Glutamatergic neuron (in vitro differentiated cells): ENCODE results near the gene INPP5B. TPM values are rescaled to one million over a fixed set of nuclear protein-coding genes. Genes with fewer than 3 reads are reported as not detected.
"Not testable (repeated sequence)": the region's sequence is repeated elsewhere in the genome, so short reads cannot be mapped to it uniquely, and the experiment has no call there.

Experiments
- DNase-seq: peaks from one replicate; pipeline ENCODE4 v3.0.0; 2022
- H3K27ac Mint-ChIP-seq: one replicate; pipeline ENCODE4 v1.8.0; 2020; ENCODE audit warnings: mild to moderate bottlenecking, mixed read lengths, inconsistent platforms; ENCODE audit not compliant: unreplicated experiment
- H3K27me3 Mint-ChIP-seq: one replicate; pipeline ENCODE4 v1.8.0; 2020; ENCODE audit warnings: mild to moderate bottlenecking, moderate library complexity, mixed read lengths, inconsistent platforms; ENCODE audit not compliant: unreplicated experiment
- H3K36me3 Mint-ChIP-seq: one replicate; pipeline ENCODE4 v1.8.0; 2020; ENCODE audit warnings: mild to moderate bottlenecking, mixed read lengths, inconsistent platforms; ENCODE audit not compliant: unreplicated experiment
- H3K4me1 Mint-ChIP-seq: one replicate; pipeline ENCODE4 v1.8.0; 2020; ENCODE audit warnings: mild to moderate bottlenecking, low read depth, mixed read lengths, inconsistent platforms; ENCODE audit not compliant: unreplicated experiment
- H3K4me3 Mint-ChIP-seq: one replicate; pipeline ENCODE4 v1.8.0; 2020; ENCODE audit warnings: mild to moderate bottlenecking, mixed read lengths, inconsistent platforms; ENCODE audit not compliant: unreplicated experiment
- H3K9me3 Mint-ChIP-seq: one replicate; pipeline ENCODE4 v1.8.0; 2020; ENCODE audit warnings: mild to moderate bottlenecking, moderate library complexity, mixed read lengths, inconsistent platforms; ENCODE audit not compliant: unreplicated experiment
- total RNA-seq: library from RNA; stranded (reverse); fragmentation: NEBNext Ultra II Directional; extraction: Animal tissue kit (Norgen Biotek cat#: 25700); gene quantifications from one replicate; pipeline ENCODE4 v1.2.1, GENCODE V29; 2021; ENCODE audit not compliant: unreplicated experiment
- TF ChIP-seq, protein P1 (sequence below): fragments of 200-600 bp; sonication (generic); IDR thresholded peaks from one replicate; pipeline ENCODE4 v1.5.0; 2021; ENCODE audit not compliant: partially characterized antibody, unreplicated experiment

INPP5B gene
- total RNA-seq, 1 donor from 2014 or later, result 19.3 TPM

DNA sequence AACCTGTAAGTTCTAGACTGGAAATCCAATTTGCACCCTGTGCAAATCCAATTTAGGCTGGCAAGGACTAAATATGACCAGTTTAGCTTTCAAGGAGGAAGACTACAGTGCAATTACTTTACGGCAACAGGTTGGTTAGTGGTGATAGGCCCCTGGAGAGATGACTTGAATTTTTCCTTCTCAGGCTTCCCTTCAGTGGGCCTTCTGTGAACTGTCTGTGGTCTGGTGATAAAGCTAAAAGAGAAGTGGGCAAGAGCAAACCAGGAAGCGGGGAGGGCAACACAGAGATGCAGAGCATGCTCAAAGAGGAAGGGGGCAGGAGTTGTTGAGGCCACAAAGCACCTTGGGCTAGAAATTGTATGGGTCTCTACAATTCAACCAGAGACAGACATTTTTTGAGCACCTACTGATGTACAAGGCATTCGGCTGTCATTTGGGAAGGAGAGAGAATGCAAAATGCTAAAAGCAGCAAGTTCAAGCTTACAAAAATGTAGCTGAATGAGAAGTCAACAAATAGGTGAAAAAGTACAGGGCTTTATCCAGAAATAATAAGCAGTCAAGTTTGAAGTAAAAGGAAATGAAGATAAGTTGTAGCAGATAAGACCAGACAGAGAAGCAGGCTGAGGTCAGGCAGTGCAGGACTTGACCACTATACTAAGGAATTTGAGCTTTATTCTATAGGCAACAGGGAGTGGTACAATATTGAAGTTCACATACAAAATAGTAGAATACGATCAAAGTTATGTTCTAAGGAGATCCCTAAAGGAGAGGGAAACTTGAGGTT lies 23.9 kb downstream of the INPP5B start:
- no peak overlapping the region for H3K27ac Mint-ChIP-seq
- H3K4me3 Mint-ChIP-seq, result no peak overlapping the region
- no peaks in the 10 kb centered on the region for H3K4me1 Mint-ChIP-seq
- no peaks in the 10 kb centered on the region for H3K9me3 Mint-ChIP-seq
- TF ChIP-seq, protein P1, sequence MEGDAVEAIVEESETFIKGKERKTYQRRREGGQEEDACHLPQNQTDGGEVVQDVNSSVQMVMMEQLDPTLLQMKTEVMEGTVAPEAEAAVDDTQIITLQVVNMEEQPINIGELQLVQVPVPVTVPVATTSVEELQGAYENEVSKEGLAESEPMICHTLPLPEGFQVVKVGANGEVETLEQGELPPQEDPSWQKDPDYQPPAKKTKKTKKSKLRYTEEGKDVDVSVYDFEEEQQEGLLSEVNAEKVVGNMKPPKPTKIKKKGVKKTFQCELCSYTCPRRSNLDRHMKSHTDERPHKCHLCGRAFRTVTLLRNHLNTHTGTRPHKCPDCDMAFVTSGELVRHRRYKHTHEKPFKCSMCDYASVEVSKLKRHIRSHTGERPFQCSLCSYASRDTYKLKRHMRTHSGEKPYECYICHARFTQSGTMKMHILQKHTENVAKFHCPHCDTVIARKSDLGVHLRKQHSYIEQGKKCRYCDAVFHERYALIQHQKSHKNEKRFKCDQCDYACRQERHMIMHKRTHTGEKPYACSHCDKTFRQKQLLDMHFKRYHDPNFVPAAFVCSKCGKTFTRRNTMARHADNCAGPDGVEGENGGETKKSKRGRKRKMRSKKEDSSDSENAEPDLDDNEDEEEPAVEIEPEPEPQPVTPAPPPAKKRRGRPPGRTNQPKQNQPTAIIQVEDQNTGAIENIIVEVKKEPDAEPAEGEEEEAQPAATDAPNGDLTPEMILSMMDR, result no peak
- H3K27me3 Mint-ChIP-seq, result no peaks in the 10 kb centered on the region
- DNase-seq, result no peak
- H3K36me3 Mint-ChIP-seq, result no peaks in the 10 kb centered on the region

DNA sequence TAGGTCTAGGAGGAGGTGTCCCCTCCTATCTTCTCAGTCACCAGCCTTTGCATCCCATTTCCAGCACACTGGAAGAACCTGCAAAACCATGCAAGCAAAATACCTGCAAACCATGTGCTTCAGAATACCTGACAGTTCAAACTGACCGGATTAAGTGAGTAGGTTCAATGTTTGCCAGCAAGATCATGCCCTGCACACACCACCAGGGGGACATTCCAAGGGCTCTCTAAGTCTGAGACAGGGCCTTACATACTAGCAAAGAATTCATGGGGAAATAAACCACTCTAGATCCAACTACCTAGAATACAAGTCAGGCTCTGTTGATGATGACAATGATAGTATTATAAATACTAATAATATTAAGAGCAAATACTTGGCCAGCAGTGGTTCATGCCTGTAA lies 27.6 kb downstream of the INPP5B start:
- H3K36me3 Mint-ChIP-seq, result no peaks in the 10 kb centered on the region
- peak; percentile 27 for DNase-seq
- H3K4me1 Mint-ChIP-seq, result no peaks in the 10 kb centered on the region
- no peak overlapping the region for H3K4me3 Mint-ChIP-seq
- no peaks in the 10 kb centered on the region for H3K27me3 Mint-ChIP-seq
- TF ChIP-seq, protein P1, result peak; percentile 43
- no peaks in the 10 kb centered on the region for H3K9me3 Mint-ChIP-seq
- H3K27ac Mint-ChIP-seq, result no peak overlapping the region

DNA sequence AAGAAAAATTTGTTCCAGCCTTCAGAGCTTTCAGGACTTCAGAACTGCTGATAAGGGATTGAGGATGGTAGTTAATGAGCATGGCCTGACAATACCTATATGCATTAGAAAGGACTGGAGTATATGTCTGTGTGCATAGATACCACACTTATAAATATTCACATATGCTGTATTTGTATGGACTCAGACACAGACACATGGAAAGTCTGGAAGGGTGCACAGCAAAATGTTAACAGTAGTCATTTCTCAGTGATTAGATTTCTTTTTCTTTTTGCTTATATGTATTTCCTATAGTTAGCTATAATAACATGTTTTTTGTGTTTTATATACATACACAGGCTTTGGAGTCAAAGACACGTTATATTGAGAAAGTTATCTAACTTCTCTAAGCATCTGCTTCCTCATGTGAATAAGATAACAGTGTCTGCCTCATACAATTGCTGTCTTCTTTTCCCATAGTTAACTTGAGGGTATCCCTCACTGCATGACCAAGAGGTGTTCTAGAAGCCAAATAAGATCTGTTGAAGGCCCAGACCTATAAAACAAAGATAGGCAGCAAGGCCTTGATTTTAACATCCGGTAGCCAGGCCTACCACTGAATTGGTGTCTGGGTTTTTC lies 31.3 kb downstream of the INPP5B start:
- TF ChIP-seq, protein P1, result no peak
- Mint-ChIP-seq H3K4me1 (no peaks in the 10 kb centered on the region), H3K4me3 (no peak overlapping the region), H3K27me3 (no peaks in the 10 kb centered on the region), H3K9me3 (no peaks in the 10 kb centered on the region), H3K27ac (no peak overlapping the region), H3K36me3 (no peaks in the 10 kb centered on the region)
- DNase-seq, result no peak

DNA sequence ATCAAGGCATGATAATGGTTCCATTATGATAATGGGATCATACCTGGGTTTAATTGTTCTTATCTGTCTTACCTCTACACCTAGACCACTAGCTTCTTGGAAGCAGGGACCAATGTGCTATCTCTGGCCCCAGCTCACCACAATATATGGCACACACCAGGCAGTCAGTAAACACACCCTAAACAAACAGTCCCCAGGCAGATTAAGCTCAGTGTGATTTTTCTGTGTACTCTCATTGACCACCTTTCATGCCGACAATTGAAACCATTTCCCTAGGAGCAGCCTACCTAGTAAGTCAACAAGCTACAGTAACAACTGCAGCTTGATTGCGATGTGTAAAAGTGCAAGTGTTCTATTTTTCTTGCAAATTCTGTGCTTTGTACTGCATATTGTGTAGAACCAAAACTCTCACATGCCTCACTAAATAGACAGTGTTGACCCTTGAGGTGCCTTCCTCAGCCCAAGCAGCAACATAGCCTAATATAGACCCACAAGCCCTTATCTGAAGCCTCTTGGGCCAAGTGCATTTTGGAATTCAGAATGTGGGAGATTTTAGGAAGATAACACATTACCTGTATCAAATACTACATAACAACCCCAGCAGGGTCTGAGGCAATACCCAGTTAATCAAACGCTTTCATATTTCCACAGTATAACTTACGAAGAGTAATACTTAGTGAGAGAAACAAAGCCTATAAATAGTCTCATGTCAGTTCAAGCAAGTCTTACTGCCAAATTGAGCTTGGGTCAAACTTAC lies 32.0 kb downstream of the INPP5B start:
- no peaks in the 10 kb centered on the region for H3K9me3 Mint-ChIP-seq
- H3K4me1 Mint-ChIP-seq, result no peaks in the 10 kb centered on the region
- H3K27ac Mint-ChIP-seq, result no peak overlapping the region
- no peaks in the 10 kb centered on the region for H3K27me3 Mint-ChIP-seq
- H3K36me3 Mint-ChIP-seq, result no peaks in the 10 kb centered on the region
- H3K4me3 Mint-ChIP-seq, result no peak overlapping the region
- TF ChIP-seq, protein P1, result no peak
- DNase-seq, result no peak

DNA sequence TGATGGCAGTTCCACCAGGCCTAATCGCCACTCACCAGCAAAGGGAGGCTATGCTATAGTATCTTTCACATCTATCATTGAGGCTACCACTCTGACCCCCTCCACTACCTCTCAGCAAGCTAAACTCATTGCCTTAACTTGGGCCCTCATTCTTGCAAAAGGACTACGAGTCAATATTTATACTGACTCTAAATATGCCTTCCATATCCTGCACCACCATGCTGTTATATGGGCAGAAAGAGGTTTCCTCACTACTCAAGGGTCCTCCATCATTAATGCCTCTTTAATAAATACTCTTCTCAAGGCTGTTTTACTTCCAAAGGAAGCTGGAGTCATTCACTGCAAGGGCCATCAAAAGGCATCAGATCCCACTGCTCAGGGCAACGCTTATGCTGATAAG lies 35.4 kb downstream of the INPP5B start:
- not testable (repeated sequence) for H3K4me3 Mint-ChIP-seq, H3K27ac Mint-ChIP-seq, H3K9me3 Mint-ChIP-seq, DNase-seq, H3K4me1 Mint-ChIP-seq, H3K27me3 Mint-ChIP-seq
- peaks cover 19% of the 10 kb centered on the region for H3K36me3 Mint-ChIP-seq

DNA sequence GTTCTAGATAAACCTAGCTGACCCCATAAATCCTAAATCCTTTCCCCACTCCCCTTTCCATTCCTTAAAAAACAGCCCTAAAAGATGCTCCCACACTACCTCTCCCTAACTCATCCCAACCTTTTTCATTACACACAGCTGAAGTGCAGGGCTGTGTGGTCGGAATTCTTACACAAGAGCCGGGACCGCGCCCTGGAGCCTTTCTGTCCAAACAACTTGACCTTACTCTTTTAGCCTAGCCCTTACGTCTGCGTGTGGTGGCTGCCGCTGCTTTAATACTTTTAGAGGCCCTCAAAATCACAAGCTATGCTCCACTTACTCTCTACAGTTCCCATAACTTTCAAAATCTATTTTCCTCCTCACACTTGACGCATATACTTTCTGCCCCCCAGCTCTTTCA lies 36.0 kb downstream of the INPP5B start:
- H3K4me1 Mint-ChIP-seq, H3K9me3 Mint-ChIP-seq, H3K27ac Mint-ChIP-seq, H3K27me3 Mint-ChIP-seq, DNase-seq, H3K4me3 Mint-ChIP-seq: not testable (repeated sequence)
- peaks cover 19% of the 10 kb centered on the region for H3K36me3 Mint-ChIP-seq

DNA sequence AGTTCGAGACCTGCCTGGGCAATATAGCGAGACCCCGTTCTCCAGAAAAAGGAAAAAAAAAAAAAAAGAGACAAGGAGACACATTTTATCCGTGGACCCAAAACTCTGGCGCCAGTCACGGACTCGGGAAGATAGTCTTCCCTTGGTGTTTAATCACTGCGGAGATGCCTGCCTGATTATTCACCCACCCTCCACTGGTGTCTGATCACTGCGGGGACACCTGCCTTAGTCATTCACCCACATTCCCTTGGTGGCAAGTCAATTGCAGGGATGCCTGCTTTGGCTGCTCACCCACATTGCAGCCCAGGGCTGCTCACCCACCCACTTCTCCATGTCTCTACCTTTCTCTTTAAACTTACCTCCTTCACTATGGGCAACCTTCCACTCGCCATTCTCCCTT lies 38.3 kb downstream of the INPP5B start:
- not testable (repeated sequence) for H3K27me3 Mint-ChIP-seq, DNase-seq, H3K4me3 Mint-ChIP-seq, H3K4me1 Mint-ChIP-seq, H3K27ac Mint-ChIP-seq, H3K9me3 Mint-ChIP-seq
- peaks cover 19% of the 10 kb centered on the region for H3K36me3 Mint-ChIP-seq
